Measurements from ENCODE around the gene HOTAIR.

DNA sequence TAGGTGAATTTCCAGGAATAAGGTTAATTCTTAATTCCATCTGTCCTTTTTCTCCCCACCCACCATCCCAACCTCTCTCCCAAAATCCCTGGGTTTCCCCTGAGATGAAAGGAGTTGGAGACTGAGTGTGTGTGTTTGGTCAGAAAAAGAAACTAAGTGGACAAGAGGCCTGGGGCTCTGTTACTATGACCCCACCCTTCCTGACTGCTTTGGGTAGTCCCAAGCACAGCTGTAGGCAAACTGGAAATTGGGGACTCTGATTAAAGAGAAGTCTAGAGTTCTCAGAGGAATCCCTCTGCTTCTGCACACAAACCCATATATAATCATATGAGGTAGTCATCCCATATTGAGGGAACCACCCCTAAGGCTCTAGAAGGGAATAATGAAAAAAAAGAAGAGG, 27.0 kb downstream of the HOTAIR start:
- TF ChIP-seq EZH2 (IDR thresholded peaks at IDR 0.05; ENCODE audit: borderline replicate concordance, low read depth, low read length, poor library complexity, severe bottlenecking): no peak
- TF ChIP-seq, protein P1, sequence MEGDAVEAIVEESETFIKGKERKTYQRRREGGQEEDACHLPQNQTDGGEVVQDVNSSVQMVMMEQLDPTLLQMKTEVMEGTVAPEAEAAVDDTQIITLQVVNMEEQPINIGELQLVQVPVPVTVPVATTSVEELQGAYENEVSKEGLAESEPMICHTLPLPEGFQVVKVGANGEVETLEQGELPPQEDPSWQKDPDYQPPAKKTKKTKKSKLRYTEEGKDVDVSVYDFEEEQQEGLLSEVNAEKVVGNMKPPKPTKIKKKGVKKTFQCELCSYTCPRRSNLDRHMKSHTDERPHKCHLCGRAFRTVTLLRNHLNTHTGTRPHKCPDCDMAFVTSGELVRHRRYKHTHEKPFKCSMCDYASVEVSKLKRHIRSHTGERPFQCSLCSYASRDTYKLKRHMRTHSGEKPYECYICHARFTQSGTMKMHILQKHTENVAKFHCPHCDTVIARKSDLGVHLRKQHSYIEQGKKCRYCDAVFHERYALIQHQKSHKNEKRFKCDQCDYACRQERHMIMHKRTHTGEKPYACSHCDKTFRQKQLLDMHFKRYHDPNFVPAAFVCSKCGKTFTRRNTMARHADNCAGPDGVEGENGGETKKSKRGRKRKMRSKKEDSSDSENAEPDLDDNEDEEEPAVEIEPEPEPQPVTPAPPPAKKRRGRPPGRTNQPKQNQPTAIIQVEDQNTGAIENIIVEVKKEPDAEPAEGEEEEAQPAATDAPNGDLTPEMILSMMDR (conservative IDR thresholded peaks at IDR 0.05; ENCODE audit: low read depth, low read length): no peak
